Astrocyte of the spinal cord (primary cell): ENCODE measurements around the gene RASL11B.

Experiments
- DNase-seq: peaks from one replicate; pipeline ENCODE4 v3.0.0; 2011; ENCODE audit warnings: low read depth, low spot score
- H3K4me3 ChIP-seq: 2 replicates; pipeline ENCODE4 v1.5.1; 2011; ENCODE audit warnings: low read depth, mild to moderate bottlenecking, low read length, moderate library complexity
- CTCF ChIP-seq: IDR thresholded peaks from 2 replicates; pipeline ENCODE4 v1.5.1; 2012; ENCODE audit warnings: low read depth, mild to moderate bottlenecking, low read length, inconsistent platforms
- in situ Hi-C: cut with HindIII; loops from 2 replicates; pipeline ENCODE4 v1.10.0; 2017; ENCODE audit warnings: low sequenced_read_pairs

RASL11B gene

GRCh38 chr4:52852041-52852440 is 10.1 kb upstream of the RASL11B start:
- in situ Hi-C loops: no loop called here
- no peak for DNase-seq
- no peak for TF ChIP-seq CTCF
- H3K4me3 ChIP-seq: no peak overlapping the region

GRCh38 chr4:52852711-52853110 is 9.4 kb upstream of the RASL11B start:
- no peak for DNase-seq
- no peak for TF ChIP-seq CTCF
- in situ Hi-C loops: no loop called here
- no peak overlapping the region for H3K4me3 ChIP-seq

DNA sequence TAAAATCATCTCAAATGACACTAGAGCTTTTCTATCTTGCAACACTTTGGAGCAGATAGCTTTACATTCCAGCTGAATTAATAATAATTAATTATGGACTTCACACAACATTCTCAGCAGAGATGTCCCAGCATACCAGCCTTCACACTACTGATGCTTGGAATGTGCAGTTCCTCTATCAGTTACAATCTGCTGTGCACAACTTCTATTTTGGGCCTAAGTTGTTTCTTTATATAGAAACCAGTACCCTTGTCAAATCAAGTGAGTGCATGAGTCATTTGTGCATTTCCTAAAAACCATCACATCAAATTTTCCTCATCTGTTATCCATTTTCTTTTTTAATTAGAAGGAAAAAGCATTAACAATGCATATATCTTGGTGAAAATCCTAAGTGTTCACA is 8.8 kb upstream of the RASL11B start:
- H3K4me3 ChIP-seq: no peak overlapping the region
- DNase-seq: no peak
- in situ Hi-C loops: no loop called here
- TF ChIP-seq CTCF: no peak

GRCh38 chr4:52856801-52857200 is 5.3 kb upstream of the RASL11B start:
- no peak for TF ChIP-seq CTCF
- in situ Hi-C loops: no loop called here
- H3K4me3 ChIP-seq: no peak overlapping the region
- no peak for DNase-seq

DNA sequence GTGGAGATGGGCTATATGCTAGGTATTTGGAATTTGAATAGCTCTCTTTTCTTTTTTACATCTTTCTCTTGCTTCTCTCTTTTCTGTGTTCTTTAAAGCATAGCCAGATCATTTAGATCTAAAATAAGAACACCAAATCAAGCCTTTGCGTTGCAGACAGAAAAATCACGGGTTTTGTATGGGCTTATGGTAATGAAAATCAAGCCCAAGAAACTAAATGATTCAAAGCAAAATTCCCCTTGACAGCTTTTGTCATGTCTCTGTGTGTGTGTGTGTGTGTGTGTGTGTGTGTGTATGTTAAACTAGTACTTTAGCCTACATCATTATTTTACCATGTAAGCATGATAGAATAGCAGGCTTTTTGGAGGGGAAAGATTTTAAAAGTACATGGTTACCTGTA is 1.8 kb upstream of the RASL11B start:
- in situ Hi-C loops: no loop called here
- no peak for DNase-seq
- no peak for TF ChIP-seq CTCF
- H3K4me3 ChIP-seq: no peak overlapping the region

- no peak for DNase-seq
- TF ChIP-seq CTCF: no peak
- in situ Hi-C loops: no loop called here
These were observed 820 bp upstream of the RASL11B start for GRCh38 chr4:52861171-52861823.

More at GRCh38 chr4:52861171-52861823, 820 bp upstream of the RASL11B start:
- peak overlapping the region; percentile 45 for H3K4me3 ChIP-seq
